IPS DF 6.9 (cell line): ENCODE results near the gene RNF125.

Source experiments
- DNase-seq: peaks from one replicate; pipeline ENCODE4 v3.0.0-alpha.2; 2013; ENCODE audit warnings: low read depth, low spot score
- H3K27ac ChIP-seq: one replicate; pipeline ENCODE4 v1.5.1; 2013; ENCODE audit warnings: low read length, control low read depth
- H3K27me3 ChIP-seq: 2 replicates; pipeline ENCODE4 v1.6.1; 2013; ENCODE audit warnings: mild to moderate bottlenecking, low read length; ENCODE audit not compliant: control insufficient read depth, insufficient read depth
- H3K36me3 ChIP-seq: 2 replicates; pipeline ENCODE4 v1.6.1; 2013; ENCODE audit warnings: low read length; ENCODE audit not compliant: control insufficient read depth, insufficient read depth
- H3K4me1 ChIP-seq: 2 replicates; pipeline ENCODE4 v1.6.1; 2013; ENCODE audit warnings: low read length; ENCODE audit not compliant: control insufficient read depth, insufficient read depth
- H3K4me3 ChIP-seq: 2 replicates; pipeline ENCODE4 v1.5.1; 2013; ENCODE audit warnings: mild to moderate bottlenecking, low read length
- H3K9me3 ChIP-seq: 2 replicates; pipeline ENCODE4 v1.6.1; 2013; ENCODE audit warnings: low read length, inconsistent platforms; ENCODE audit not compliant: control insufficient read depth, insufficient read depth
- WGBS: extraction: QIAGEN DNeasy Blood & Tissue Kit; methylation state at CpG from one replicate; pipeline ENCODE4 v1.1.7; 2013; ENCODE audit warnings: mixed read lengths, missing lambda C conversion rate; ENCODE audit not compliant: insufficient read length, insufficient coverage; 5-methylcytosine and 5-hydroxymethylcytosine counted together

RNF125 gene

GRCh38 chr18:32018331-32019250 lies at the start of gene RNF125:
RNF125 (plus strand) TSS chr18:32018825; CDS start chr18:32018864, 39 bp downstream.
- H3K27ac ChIP-seq: no peak within 1 kb of the TSS
- peak within 1 kb of the TSS; percentile 37; the same call in 1 of the 2 replicates for H3K4me3 ChIP-seq
- no peaks in the 10 kb centered on the region for H3K4me1 ChIP-seq
- H3K36me3 ChIP-seq: no peaks in the 10 kb centered on the region
- H3K27me3 ChIP-seq: no peaks in the 10 kb centered on the region
- DNase-seq: peak; percentile 72
- H3K9me3 ChIP-seq: no peaks in the 10 kb centered on the region
- no CpG with 5 or more reads among the region's 66 CpGs for WGBS

GRCh38 chr18:31970617-31971016 lies 48.0 kb upstream of the RNF125 start:
- Histone ChIP-seq H3K9me3 (peaks cover 5% of the 10 kb centered on the region), H3K4me3 (no peak overlapping the region), H3K36me3 (no peaks in the 10 kb centered on the region), H3K4me1 (no peaks in the 10 kb centered on the region), H3K27ac (no peak overlapping the region), H3K27me3 (no peaks in the 10 kb centered on the region)
- WGBS: no CpG with 5 or more reads among the region's 3 CpGs
- DNase-seq: no peak

GRCh38 chr18:31973929-31974546 lies 44.6 kb upstream of the RNF125 start:
- peaks cover 5% of the 10 kb centered on the region for H3K9me3 ChIP-seq
- H3K4me1 ChIP-seq: no peaks in the 10 kb centered on the region
- H3K36me3 ChIP-seq: no peaks in the 10 kb centered on the region
- no CpG with 5 or more reads among the region's 4 CpGs for WGBS
- no peak for DNase-seq
- H3K27ac ChIP-seq: no peak overlapping the region
- no peak overlapping the region for H3K4me3 ChIP-seq
- no peaks in the 10 kb centered on the region for H3K27me3 ChIP-seq

GRCh38 chr18:31976242-31976641 lies 42.4 kb upstream of the RNF125 start:
- Histone ChIP-seq H3K4me1 (no peaks in the 10 kb centered on the region), H3K4me3 (no peak overlapping the region), H3K9me3 (peaks cover 5% of the 10 kb centered on the region), H3K27ac (no peak overlapping the region), H3K27me3 (no peaks in the 10 kb centered on the region), H3K36me3 (no peaks in the 10 kb centered on the region)
- WGBS: no CpG with 5 or more reads among the region's 3 CpGs
- no peak for DNase-seq

- H3K27ac ChIP-seq: no peak overlapping the region
- peaks cover 5% of the 10 kb centered on the region for H3K9me3 ChIP-seq
- peak; percentile 43 for DNase-seq
- H3K4me3 ChIP-seq: no peak overlapping the region
- no peaks in the 10 kb centered on the region for H3K27me3 ChIP-seq
- H3K4me1 ChIP-seq: no peaks in the 10 kb centered on the region
- WGBS: no CpG with 5 or more reads among the region's 9 CpGs
- no peaks in the 10 kb centered on the region for H3K36me3 ChIP-seq
These were observed 41.3 kb upstream of the RNF125 start for GRCh38 chr18:31977270-31977872.

GRCh38 chr18:31978616-31979015 lies 40.0 kb upstream of the RNF125 start:
- H3K4me1 ChIP-seq: no peaks in the 10 kb centered on the region
- no peak overlapping the region for H3K4me3 ChIP-seq
- peaks cover 4% of the 10 kb centered on the region; the same call in 1 of the 2 replicates for H3K9me3 ChIP-seq
- no CpG with 5 or more reads among the region's 5 CpGs for WGBS
- DNase-seq: no peak
- no peak overlapping the region for H3K27ac ChIP-seq
- no peaks in the 10 kb centered on the region for H3K27me3 ChIP-seq
- no peaks in the 10 kb centered on the region for H3K36me3 ChIP-seq

GRCh38 chr18:31979714-31980113 lies 38.9 kb upstream of the RNF125 start:
- H3K4me3 ChIP-seq: no peak overlapping the region
- no peak for DNase-seq
- no peaks in the 10 kb centered on the region for H3K4me1 ChIP-seq
- H3K27me3 ChIP-seq: no peaks in the 10 kb centered on the region
- H3K27ac ChIP-seq: no peak overlapping the region
- H3K36me3 ChIP-seq: no peaks in the 10 kb centered on the region
- no CpG with 5 or more reads among the region's 2 CpGs for WGBS
- 0 out of 2 replicates have a peak, but pooled peaks cover under 1% of the 10 kb centered on the region for H3K9me3 ChIP-seq

- H3K27me3 ChIP-seq: no peaks in the 10 kb centered on the region
- H3K4me3 ChIP-seq: no peak overlapping the region
- H3K36me3 ChIP-seq: no peaks in the 10 kb centered on the region
- no peak overlapping the region for H3K27ac ChIP-seq
- H3K9me3 ChIP-seq: no peaks in the 10 kb centered on the region
- no peak for DNase-seq
- no peaks in the 10 kb centered on the region for H3K4me1 ChIP-seq
These were observed 37.8 kb upstream of the RNF125 start for GRCh38 chr18:31980863-31981262.

- Histone ChIP-seq H3K4me1 (no peaks in the 10 kb centered on the region), H3K27ac (no peak overlapping the region), H3K36me3 (no peaks in the 10 kb centered on the region), H3K9me3 (no peaks in the 10 kb centered on the region), H3K27me3 (no peaks in the 10 kb centered on the region), H3K4me3 (no peak overlapping the region)
- WGBS: no CpG with 5 or more reads among the region's 3 CpGs
- DNase-seq: no peak
These were observed 35.6 kb upstream of the RNF125 start for GRCh38 chr18:31983020-31983419.

- WGBS: no CpG with 5 or more reads among the region's 5 CpGs
- no peak overlapping the region for H3K4me3 ChIP-seq
- no peaks in the 10 kb centered on the region for H3K9me3 ChIP-seq
- no peaks in the 10 kb centered on the region for H3K36me3 ChIP-seq
- H3K27me3 ChIP-seq: no peaks in the 10 kb centered on the region
- H3K27ac ChIP-seq: no peak overlapping the region
- no peaks in the 10 kb centered on the region for H3K4me1 ChIP-seq
- no peak for DNase-seq
These were observed 34.6 kb upstream of the RNF125 start for GRCh38 chr18:31983976-31984375.
